SKM-1 treated with dmso at 0.1 percent for 144 hours (cell line): Measurements from ENCODE around the gene PICK1.

ENCODE experiments used
- DNase-seq: peaks from one replicate; lab custom pipeline; 2025; ENCODE audit not compliant: unreplicated experiment; lab: John Stamatoyannopoulos, UW

Gene PICK1

DNA sequence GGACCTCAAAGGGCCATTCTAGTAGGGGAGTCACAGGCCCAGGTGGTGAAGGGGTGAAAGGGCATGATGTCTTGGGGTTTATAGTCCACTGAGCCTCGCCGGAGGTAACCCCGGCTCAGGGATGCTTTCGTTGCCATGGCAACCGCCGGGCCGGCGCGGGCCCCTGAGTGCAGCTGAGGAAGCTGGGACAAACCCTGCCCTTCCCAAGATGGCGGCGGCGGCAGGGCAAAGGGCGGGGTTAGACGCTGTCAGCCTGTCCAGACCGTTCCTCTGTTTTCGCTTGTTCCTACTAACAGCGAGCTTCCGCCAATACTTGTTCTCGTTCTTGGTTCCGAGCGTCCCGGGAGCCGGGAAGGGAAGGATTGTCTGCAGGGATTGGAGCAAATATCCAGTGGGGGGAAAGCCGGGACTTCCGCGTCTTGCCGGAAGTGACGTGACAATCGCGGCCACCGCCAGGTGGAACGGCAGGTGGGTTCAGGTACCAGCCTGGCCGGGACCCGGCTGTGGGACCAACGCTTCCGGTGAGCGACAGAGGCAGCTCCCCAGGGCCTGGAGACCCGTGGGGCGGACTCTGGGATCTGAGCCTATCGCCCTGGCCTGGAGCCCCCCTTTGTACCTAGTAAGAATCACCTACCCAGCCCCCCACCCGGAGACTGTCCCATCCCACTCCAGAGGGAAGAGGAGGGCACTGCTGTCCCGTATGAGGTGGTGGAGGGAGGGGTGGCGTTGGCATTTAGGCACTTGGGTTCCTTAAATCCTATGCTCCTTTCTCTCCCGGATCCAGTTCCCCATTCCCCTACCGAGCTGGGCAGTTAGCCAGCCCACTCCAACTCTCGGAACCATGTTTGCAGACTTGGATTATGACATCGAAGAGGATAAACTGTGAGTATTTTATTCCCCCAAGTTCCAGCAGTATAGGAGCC is at the start of gene PICK1:
Gene PICK1 (plus strand): TSS at position 436 of the 923 bp plus-strand sequence. CDS start 406 bp downstream, at position 842.
- DNase-seq = peak; percentile 39

DNA sequence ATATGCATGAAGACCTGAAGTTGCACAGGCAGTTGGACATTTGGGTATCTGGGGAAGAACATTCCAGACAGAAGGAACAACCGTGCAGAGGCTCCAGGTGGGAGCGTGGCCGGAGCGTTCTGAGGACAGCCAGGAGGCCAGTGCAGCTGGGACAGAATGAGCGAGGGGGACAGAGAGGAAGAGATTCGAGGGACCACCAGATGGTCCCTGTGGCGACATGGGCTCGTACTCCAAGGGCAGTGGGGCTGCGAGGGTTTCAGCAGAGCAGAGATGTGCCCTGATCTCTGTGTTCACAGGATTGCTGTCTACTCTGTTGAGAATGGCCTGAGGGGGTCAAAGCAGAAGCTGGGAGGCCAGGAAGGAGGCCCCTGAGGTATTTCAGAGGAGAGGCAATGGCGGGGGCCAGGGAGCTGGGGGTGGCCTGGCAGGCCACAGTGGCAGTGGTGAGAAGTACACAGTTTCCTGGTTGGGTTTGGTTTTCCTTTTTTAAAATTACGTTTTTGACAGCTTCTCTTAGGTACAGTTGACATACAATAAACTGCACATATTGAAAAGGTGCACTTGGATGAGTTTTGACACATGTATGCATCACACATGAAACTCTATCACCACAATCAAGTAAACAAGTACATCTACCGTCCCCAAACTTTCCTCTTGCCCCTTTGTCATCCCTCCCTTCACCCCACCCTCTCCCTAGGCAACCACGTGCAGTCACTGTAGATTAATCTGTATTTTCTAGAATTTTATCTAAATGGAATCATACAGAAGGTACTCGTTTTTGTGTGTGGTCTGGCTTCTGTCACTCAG is 48.0 kb upstream of the PICK1 start:
- DNase-seq = no peak

DNA sequence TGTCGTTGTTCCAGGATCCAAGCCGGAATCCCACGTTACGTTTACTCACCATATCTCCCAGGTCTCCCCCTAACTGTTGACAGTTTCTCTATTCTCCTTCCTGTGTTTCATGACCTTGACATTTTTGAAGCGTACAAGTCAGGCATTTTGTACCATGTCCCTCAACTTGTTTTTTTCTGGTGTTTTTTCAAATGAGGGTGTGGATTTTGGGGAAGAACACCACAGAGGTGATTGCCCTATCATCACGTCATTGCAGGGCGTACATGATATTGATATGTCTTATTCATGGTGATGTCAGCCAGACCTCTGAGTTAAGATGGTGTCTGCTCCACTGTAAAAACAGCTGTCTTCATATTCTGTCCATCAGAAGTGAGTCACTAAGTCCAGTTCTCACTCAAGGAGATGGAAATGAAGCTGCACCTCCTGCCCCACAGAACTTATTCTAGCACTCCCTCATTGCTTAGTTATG is 44.6 kb upstream of the PICK1 start:
- no peak for DNase-seq

DNA sequence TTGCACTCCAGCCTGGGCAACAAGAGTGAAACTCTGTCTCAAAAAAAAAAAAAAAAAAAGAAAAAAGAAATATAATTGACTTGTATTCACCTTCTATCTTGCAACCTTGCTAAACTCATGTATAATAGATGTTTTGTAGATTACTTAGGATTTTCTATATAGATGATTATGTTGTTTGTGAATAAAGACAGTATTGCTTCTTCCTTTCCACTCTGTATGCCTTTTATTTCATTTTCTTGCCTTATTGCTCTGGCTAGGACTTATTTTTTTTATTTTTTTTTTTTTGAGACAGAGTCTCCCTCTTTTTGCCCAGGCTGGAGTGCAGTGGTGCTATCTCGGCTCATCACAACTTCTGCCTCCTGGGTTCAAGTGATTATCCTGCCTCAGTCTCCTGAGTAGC is 43.1 kb upstream of the PICK1 start:
- no peak for DNase-seq

DNA sequence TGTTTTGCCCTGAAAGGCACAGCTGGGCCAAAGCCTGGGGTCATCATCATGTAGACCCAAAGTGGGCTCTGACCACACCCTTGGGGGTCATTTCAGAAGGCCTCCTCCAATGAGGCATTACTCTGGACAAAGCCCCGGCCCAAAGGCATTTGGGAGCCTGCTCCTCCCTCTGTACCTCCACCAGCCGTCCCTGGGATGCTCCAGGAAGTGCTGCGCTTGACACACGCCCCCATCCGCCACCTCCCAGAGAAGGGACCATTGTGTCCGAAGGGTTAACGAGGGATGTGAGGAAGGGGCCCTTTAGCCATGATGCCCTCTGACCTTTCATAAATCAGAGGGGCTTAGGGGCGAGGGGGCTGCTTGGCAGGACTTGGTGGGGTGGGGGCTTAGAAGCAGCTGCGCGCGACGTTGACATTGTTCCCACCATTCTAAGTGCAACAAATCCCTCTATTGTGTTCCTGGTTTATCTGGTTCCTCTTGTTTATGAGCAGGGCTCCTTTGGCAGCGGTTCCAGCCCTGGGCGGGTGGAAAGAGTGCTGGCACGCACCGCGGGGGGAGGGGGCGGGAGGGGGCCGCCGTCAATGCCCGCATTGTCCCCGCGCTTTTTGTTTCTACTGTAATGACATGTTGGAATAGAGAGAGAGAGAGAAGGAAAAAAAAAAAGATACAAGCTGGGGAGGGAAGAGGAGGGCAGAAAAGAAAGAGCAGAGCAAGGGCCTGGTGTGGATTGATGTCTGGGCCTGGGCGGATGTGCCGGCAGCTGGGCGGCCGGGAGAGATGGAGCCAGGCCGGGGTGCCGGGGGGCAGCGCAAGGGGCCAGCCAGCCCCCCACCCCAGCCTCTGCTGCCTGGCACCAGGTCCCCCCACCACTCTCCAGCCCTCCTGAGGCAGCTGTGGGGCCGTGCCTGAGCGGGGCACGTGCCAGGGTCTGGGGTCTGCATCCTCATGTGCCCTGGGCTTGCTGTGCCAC is 40.7 kb upstream of the PICK1 start:
- DNase-seq = no peak

DNA sequence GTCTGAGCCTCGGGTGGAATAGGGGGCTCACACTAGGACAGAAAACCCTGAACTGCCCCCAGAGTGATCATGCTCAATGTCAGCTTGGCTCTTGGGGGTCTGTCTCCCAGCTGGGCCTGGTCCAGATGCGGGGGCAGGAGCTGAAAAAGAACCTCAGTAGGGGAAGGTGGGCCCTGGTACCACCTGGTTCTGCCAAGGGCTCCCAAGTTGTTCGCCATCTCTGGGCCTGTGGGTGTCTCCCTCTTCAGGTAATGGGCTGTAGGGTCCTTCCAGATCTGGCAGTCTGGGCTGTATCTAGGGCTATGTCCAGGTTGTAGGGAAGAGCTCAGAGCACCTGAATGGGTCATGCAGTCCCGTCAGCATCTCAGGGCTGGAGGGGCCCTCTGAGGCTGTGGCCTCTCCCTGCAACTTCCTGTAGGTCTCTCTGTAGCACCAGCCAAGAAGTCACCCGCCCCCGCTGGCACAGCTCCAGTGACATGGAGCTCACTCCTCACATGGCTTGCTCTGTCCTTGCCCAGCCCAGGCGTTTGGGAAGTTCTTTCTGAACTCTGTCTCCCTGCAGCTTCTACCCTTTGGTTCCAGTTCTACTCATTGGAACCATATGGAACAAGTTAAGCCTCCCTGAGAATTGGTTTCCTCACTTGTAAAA is 39.8 kb upstream of the PICK1 start:
- DNase-seq = peak; percentile 52

DNA sequence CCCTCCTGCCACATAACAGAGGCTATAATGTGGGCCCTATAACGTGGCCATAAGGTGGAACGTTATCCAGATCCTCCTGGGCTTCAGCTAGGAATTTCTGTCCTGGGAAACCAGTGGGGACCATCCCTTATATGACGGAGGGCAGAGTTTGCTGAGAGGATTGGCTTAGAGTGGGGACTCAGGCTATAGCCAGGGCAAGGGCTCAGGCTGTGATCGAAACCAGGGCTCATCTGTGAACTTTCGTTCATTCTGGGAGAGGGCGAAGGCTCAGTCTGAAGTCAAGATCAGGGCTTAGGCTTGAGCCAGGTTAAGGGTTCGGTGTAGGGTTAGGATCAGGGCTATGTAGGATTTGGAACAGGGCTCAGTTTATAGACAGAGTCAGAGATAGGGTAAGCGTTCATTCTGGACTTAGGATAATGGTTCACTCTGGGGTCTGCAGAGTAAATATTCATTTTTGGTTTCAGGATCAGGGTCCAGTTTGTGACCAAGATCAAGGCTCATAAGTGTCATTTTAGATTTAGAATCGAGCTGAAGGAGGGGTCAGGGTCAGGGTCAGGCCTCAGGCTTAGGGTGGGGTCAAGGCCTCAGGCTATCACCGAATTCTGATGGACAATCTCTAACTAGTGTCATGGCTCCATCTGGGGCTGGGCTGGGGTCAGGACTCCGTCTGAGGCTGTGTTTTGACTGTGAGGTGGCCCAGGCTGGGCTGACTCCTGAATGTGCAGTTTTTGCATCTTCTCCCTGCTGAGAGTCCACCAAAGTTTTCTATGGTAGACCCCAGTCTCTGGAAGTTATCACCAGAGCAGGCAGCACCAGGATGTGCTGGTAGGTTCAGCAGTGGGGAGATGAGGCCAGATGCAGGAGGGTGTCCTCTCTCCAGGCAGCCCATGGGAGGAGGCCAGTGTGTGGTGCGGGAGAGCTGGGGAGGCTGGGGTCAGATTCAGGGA is 39.0 kb upstream of the PICK1 start:
- DNase-seq = no peak

DNA sequence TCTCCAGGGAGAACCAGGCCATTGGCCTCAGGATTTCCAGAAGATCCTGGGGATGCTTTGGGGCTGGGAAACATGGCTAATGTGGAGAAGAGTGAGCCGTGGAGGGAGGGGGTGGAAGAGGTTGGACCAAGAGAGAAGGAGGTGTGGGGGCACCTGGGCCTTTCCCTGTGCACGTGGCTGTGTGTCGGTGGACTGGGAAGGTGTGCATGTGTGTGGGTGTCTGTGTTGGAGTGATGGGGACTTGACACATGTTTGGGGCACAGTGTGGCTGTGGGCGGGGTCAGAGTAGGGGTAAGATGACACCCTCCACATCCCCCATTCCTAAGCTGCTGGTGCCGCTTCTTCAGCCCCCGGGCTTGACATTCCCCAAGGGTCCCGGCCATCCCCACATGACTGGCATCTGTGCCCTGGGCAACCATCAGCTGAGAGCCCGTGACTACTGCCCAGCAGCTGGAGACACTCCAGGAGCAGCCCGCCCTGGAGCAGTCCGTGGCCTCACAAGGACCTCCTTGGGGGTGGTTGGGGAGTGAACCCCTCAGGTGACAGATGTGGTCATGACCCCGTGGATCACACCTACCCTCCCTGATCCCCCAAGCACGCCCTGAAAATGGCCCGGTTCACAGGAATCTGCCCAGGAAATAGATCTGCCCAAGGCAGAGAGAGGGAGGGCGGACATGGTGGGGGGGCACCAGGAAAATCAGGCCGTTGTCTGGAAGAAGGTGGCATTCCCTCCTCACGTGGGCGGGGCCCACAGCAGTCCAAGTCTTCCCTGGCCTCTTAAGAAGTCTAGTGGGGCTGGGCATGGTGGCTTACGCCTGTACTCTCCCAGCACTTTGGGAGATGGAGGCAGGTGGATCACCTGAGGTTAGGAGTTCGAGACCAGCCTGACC is 38.0 kb upstream of the PICK1 start:
- no peak for DNase-seq

DNA sequence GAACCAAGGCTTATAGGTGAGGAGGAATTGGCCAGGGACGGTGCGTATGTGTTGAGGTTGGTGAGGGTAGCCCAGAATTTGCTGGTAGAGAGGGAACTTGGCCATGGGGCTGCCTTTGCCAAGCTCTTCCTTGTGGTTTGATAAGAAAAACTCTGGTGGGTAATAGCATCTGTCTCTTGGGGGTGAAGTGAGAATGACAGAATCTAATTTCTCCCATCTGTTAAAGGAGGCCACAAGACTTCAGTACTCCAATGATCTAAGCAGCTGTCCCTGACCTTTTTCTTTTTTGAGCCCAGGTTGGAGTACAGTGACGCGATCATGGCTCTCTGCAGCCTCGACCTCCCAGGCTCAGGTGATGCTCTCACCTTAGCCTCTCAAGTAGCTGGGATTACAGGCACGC is 36.0 kb upstream of the PICK1 start:
- DNase-seq = no peak

DNA sequence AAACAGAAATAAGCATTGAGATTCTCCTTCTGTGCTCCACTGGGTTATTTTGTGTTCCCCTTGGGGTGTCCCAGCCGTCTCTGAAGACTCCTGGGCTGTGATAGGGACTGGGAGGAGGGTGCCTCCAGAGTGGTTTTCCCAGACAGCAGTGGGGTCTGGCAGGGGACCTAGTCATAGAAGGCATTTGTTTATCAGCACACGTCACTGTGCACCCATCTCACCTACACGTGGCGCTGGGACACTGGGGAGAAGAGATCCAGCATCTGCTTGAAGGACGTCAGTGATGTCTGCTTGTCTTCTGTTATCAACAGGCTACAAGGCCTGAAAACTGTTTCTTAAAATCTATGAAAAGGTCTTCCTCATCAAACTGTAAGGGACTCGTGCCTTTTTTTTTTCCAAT is 34.2 kb upstream of the PICK1 start:
- DNase-seq = no peak

DNA sequence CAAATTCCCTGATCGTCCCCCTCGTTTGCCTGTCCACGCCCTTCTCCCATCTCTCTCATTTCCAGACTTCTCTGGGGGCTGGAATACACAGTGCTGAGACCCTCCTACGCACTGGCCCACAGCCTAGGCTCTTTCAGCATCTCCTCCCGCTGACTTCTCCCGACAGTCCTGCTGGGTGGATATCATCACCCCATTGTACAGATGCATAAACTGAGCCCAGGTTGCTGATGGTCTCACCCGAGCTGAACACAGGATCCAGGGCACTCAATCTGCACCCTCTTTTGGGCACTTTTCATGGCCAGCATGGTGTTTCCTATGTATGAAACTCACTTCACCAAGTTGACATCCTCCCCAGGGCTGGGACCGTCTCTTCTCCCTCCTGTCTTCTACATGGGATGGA is 31.7 kb upstream of the PICK1 start:
- DNase-seq = no peak

DNA sequence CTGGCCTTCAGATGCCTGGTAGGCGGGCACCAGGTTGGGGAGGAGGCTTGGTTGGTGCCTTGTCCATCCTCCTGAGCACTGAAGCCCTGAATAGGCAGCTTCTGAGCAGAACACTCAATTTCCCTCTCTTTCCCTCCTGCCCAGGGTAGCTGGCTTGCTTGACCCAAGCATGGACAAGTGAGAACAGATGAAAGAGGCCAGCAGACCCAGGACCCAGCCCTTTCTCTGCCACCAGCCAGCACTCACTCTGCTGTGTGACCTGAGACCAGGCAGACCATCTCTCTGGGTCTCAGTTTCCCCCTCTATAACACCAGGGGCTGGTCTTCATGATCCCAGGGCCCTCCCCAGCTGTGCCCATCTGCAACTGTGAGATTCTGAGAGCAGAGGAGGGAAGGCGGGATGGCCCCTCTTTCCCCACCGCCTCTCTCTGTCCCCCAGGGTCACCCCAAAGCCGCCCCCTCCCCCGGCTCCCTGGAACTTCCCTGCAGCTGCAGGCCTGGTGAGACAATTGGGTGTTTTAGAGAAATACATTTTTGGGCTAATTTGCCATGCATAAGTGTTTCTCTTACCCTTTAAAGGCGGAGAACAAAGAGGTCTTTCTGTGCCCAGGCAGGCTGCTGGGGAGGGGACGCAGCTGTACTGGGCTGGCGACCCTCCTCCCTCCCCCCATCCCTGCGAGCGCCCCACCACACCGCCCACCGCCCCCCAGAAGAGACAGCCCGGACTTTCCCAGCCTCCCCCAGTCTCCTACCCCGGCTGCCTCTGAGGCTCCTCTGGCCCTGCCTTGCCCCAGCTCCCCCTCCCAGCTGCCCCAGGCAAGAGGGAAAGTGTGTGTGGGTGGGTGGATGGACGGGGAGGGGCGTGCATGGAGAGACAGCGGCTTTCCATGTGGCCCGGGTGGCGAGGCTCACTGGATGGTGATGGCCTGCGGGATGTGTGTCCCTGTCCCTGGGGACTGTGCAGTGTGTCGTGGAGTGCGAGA is 30.8 kb upstream of the PICK1 start:
- DNase-seq = no peak

DNA sequence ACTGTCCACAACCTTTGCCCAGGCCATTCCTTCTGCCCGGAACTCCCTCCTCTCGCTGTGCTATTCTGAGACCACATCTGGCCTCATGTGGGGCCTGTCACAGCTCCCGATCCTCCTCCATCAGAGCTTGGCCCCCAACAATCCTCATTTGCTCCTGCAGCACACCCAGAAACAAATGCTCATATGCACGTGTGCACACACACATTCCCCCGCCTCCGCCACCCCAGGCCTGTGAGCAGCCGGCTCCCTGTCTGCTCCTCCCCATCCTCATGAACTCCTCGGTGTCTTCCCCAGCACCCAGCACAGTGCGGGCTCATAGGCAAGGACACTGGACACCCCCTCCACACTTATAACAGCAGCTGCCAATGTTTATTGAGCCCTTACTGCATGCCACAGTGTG is 29.7 kb upstream of the PICK1 start:
- DNase-seq = no peak

DNA sequence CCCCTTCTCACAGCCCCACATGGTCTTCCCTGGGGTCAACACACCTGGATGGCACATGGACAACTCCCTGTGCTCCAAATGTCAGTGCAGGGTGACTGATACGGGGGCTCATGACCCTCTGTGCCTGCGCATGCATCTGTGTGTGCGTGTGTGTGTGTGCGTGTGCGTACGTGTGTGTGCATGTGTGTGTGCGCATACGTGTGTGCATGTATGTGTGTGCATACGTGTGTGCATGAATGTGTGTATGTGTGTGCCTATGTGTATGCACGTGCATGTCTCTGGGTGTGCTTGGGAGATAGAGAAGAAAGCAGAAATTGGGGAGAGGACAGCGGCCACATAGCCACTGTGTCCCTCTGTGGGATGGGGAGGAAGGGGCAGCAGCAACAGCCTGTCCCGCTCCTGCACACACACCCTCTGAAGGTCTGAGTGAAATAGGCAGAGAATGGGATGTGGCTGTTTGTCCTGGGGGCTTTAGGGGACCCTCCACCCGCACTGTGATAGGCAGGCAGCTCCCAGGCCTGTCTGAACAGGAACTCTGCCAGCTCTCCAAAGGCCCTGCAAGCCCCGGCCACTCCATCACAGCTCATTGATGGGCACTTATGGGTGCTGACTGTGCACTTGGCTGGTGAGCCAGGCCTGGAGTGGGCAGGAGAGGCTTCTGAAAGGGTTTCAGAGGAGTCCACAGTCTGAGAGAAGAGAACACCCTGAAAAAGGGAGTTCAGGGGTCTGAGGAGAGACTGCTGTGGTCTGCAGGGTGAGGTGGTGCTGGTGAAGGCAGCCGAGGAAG is 28.7 kb upstream of the PICK1 start:
- DNase-seq = no peak

DNA sequence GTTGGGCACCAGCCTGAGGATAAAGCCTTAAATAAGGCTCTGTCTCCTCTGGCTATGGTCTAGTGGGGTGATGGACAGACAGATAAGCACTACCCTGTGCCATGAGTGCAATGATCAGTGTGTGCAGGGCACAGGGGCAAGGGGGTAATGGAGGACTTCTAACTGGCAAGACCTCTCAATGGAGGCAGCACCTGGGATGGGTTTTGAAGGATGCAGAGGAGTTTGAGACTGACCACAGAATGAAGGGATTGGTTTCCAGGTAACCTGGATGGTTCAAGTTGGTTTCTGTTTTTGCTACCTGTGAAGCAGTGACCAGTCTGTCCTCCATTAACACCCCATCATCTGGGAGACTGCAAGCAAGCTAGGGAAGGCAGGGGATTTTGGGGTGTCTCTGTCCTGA is 27.8 kb upstream of the PICK1 start:
- no peak for DNase-seq

DNA sequence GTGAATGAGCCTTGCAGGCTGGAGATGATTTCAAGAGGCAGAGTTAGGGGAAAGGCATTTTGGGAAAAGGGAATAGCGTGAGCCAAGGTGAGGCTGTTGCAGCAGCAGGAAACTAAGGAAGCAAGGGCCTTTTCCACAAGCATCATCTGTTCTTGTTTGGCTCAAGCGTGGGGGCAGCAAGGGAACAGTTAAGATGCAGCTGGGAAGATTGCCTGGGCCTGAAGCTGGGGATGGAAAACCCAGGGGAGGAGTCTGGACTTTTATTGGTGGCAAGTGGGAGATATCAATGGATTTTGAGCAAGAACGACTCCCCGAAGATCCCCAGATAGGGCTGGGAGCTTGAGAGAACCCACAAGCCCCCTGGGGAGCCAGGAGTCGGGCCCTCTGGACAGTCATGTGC is 27.3 kb upstream of the PICK1 start:
- no peak for DNase-seq
